GM10248 (cell line): ENCODE results near the gene GNG7.
"Not testable (repeated sequence)": the region's sequence is repeated elsewhere in the genome, so short reads cannot be mapped to it uniquely, and the experiment has no call there.

Experiments
- CTCF ChIA-PET: fragments of 300-600 bp; sonication (Branson Sonifier 250); formaldehyde crosslinking; extraction: SDS; loops from one replicate; lab custom pipeline; 2021; ENCODE audit warnings: antibody characterized with exemption; lab: Yijun Ruan, JAX
- POLR2A ChIA-PET: fragments of 350-650 bp; sonication (Branson Sonifier 250); formaldehyde crosslinking; extraction: SDS; loops from one replicate; lab custom pipeline; 2020; ENCODE audit warnings: antibody characterized with exemption; lab: Yijun Ruan, JAX
- DNase-seq: peaks from one replicate; pipeline ENCODE4 v3.0.0; 2012; ENCODE audit errors: extremely low spot score
- CTCF ChIP-seq: IDR thresholded peaks from 2 replicates; pipeline ENCODE4 v1.5.1; 2012; ENCODE audit warnings: mild to moderate bottlenecking, low read depth; ENCODE audit errors: extremely low read depth, missing control alignments, control extremely low read depth

The GNG7 gene

GRCh38 chr19:2536461-2536860 lies 166.0 kb downstream of the GNG7 start:
- no peak for DNase-seq
- TF ChIP-seq CTCF = no peak
- CTCF ChIA-PET = no interaction called here
- POLR2A ChIA-PET = no interaction called here

- POLR2A ChIA-PET = interaction anchor here (1.7 kb wide), 1 partner anchor 58 kb away, joined by 9 read pairs; the partner anchor contains the start of gene GADD45B
Observed at GRCh38 chr19:2534423-2535013, 168.0 kb downstream of the GNG7 start.

GRCh38 chr19:2533686-2534422 lies 168.6 kb downstream of the GNG7 start:
- DNase-seq = no peak
- POLR2A ChIA-PET = interaction anchor here (1.7 kb wide), 1 partner anchor 58 kb away, joined by 9 read pairs; the partner anchor contains the start of gene GADD45B
- CTCF ChIA-PET = interaction anchor here (1.1 to 1.9 kb wide), 5 partner anchors 9 to 103 kb away, joined by 4 to 6 read pairs (median 4); partner anchors contain the start of gene GADD45B
- TF ChIP-seq CTCF = no peak

More at GRCh38 chr19:2534423-2535013, 168.0 kb downstream of the GNG7 start:
- no peak for DNase-seq
- CTCF ChIA-PET = interaction anchor here (1.1 to 1.9 kb wide), 5 partner anchors 9 to 103 kb away, joined by 4 to 6 read pairs (median 4); partner anchors contain the start of gene GADD45B
- TF ChIP-seq CTCF = no peak

GRCh38 chr19:2533072-2533425 lies 169.4 kb downstream of the GNG7 start:
- ChIA-PET POLR2A (no interaction called here), CTCF (interaction anchor here (1.3 kb wide), 1 partner anchor 56 kb away, joined by 4 read pairs; the partner anchor contains the start of gene GADD45B)
- DNase-seq = no peak
- TF ChIP-seq CTCF = no peak

- ChIA-PET CTCF (interaction anchor here (3.7 kb wide), 1 partner anchor 9 kb away, joined by 16 read pairs; no protein-coding TSS in a partner anchor), POLR2A (no interaction called here)
- DNase-seq = no peak
- TF ChIP-seq CTCF = no peak
Observed at GRCh38 chr19:2532252-2533071, 170.0 kb downstream of the GNG7 start.

- not testable (repeated sequence) for DNase-seq
- ChIA-PET CTCF (interaction anchor here (1.1 to 3.7 kb wide), 3 partner anchors 11 to 81 kb away, joined by 3 to 16 read pairs (median 5); no protein-coding TSS in a partner anchor), POLR2A (interaction anchor here (0.9 to 1.1 kb wide), 2 partner anchors 52 to 54 kb away, joined by 3 to 5 read pairs; partner anchors contain the start of gene GADD45B)
Observed at GRCh38 chr19:2529942-2530341, 172.6 kb downstream of the GNG7 start.
